ENCODE results near the gene TET3. TPM values are rescaled to one million over a fixed set of nuclear protein-coding genes. Genes with fewer than 3 reads are reported as not detected.

The TET3 gene
- total RNA-seq, 1 donor from 2014 or later = 22.7 TPM

DNA sequence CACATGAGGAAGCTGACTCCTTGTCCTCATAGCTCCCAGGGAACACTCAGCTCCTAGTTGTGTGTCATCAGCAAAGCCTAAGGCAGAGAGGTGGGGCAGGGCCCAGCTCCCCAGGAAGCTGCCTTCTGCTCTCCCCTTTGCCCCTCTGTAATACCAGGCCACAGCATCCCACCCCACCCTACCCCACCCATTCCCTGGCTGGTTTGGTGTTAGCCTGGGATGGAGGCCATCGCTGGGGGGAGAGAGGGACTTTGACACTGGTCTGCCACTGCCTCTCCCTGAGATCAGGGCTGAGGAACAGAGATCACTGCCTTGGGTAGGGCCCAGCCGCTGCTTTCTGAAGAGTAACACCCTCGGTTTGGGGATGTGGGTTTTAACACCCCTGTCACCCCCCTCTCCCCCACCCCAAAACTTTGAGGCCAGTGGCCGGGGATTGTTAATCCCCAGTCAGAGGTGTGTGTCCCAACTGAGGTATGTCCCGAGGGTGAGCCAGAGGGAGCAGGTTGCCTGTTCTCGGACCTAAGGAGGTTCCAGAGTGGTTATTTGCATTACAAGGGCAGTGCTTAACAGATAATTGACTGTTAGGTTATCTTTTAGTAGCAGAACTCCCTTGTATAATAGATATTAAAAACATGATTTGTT, 41.4 kb downstream of the TET3 start:
- TF ChIP-seq, protein P1, sequence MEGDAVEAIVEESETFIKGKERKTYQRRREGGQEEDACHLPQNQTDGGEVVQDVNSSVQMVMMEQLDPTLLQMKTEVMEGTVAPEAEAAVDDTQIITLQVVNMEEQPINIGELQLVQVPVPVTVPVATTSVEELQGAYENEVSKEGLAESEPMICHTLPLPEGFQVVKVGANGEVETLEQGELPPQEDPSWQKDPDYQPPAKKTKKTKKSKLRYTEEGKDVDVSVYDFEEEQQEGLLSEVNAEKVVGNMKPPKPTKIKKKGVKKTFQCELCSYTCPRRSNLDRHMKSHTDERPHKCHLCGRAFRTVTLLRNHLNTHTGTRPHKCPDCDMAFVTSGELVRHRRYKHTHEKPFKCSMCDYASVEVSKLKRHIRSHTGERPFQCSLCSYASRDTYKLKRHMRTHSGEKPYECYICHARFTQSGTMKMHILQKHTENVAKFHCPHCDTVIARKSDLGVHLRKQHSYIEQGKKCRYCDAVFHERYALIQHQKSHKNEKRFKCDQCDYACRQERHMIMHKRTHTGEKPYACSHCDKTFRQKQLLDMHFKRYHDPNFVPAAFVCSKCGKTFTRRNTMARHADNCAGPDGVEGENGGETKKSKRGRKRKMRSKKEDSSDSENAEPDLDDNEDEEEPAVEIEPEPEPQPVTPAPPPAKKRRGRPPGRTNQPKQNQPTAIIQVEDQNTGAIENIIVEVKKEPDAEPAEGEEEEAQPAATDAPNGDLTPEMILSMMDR (IDR thresholded peaks at IDR 0.05) = no peak
- Histone ChIP-seq H3K9me3 (no peaks in the 10 kb centered on the region), H3K4me1 (no peaks in the 10 kb centered on the region), H3K4me3 (no peak overlapping the region), H3K36me3 (no peaks in the 10 kb centered on the region), H3K27ac (no peak overlapping the region), H3K27me3 (no peaks in the 10 kb centered on the region)
- intact Hi-C loops (cut with DNase I) = no loop called here
- peak in 1 of 2 donors; percentile 42 for DNase-seq (ENCODE audit: low spot score in 2 of 2)

DNA sequence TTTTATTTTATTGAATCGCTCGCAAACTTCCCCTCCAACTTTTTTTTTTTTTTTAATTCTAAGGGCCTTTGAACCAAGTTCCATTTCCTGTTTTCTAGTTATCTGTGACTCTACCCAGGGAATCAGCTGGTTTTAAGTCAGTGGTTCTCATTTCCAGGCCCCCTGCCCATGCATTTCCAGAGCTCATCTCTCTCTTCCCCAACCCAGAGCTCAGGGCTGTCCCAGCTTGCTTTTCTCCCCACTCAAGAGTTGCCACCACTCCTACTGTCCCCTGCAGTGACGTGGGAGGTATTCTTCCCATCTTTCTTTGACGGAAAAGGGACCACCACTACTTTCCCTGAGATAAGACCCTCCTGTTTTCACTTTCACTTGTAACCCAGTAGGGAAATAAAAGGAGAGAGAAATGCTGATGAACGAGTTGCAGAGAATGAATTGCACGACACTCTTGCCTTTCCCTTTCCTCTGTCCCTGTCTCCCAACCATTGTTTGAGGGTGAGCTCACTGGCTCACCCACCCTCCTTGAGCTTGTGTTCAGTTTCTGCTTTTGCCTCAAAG, 42.1 kb downstream of the TET3 start:
- no peak overlapping the region for H3K4me3 ChIP-seq
- H3K9me3 ChIP-seq = no peaks in the 10 kb centered on the region
- TF ChIP-seq, protein P1 (IDR thresholded peaks at IDR 0.05) = no peak
- H3K4me1 ChIP-seq = no peaks in the 10 kb centered on the region
- H3K27ac ChIP-seq = no peak overlapping the region
- no peaks in the 10 kb centered on the region for H3K27me3 ChIP-seq
- no peaks in the 10 kb centered on the region for H3K36me3 ChIP-seq
- intact Hi-C loops (cut with DNase I) = no loop called here
- no peak for DNase-seq (ENCODE audit: low spot score in 2 of 2)

DNA sequence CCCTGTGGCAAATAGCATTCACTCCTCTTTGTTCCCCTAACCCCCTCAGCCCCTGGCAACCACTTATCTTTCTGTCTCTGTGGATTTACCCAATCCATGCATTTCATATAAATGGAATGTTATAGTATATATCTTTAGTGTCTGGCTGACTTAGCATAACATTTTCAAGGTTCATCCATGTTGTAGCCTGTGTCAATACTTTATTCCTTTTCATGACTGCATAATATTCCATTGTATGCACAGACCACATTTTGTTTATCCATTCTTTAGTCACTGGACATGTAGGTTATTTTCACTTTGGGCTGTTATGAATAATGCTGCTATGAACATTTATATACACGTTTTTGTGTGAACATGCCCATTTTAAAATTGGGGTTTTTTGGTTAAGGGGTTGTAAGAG, 42.8 kb downstream of the TET3 start:
- no peak for DNase-seq (ENCODE audit: low spot score in 2 of 2)
- no peaks in the 10 kb centered on the region for H3K27me3 ChIP-seq
- H3K4me1 ChIP-seq = peaks cover 0 to under 1% of the 10 kb centered on the region in 2 donors
- no peak overlapping the region for H3K4me3 ChIP-seq
- no peak overlapping the region for H3K27ac ChIP-seq
- no peaks in the 10 kb centered on the region for H3K9me3 ChIP-seq
- TF ChIP-seq, protein P1 (IDR thresholded peaks at IDR 0.05) = no peak
- intact Hi-C loops (cut with DNase I) = no loop called here
- H3K36me3 ChIP-seq = no peaks in the 10 kb centered on the region

DNA sequence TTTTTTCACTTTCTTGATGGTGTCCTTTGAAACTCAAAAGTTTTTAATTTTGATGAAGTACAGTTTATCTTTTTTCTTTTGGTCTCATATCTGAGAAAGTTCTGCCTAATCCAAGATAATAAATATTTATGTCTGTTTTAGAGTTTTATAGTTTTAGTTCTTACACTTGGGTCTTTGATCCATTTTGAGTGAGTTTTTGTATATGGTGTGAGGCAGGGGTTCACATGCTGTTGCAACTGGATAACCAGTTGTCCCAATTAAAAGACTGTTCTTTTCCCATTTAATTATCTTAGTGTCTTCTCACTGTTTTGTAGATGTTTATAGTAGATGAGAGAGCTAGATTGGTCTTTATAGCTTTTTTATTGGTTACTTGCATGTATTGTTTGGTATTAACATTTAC, 43.6 kb downstream of the TET3 start:
- TF ChIP-seq, protein P1 (IDR thresholded peaks at IDR 0.05) = no peak
- Histone ChIP-seq H3K4me3 (no peak overlapping the region), H3K27ac (no peak overlapping the region), H3K27me3 (no peaks in the 10 kb centered on the region), H3K9me3 (no peaks in the 10 kb centered on the region), H3K4me1 (peaks cover 0 to 3% of the 10 kb centered on the region in 2 donors), H3K36me3 (no peaks in the 10 kb centered on the region)
- DNase-seq (ENCODE audit: low spot score in 2 of 2) = no peak
- intact Hi-C loops (cut with DNase I) = no loop called here

DNA sequence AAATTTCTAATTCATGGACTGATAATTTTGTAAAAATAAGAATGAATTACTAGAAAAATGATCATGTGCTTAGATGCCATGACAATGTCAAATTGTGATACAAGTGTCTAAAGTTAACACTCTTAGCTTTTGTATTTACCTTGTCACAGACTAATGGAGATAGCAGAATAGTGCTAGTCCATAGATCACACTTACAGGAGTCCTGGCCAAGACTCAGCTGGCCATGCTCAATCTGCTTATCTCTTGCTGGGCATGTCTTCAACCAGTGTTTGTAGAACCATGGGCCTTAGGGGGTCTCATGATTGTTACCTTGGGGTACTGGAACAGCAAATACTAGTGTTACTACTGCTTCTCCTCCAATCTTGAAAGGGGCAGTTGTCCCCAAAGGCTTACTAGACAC, 44.0 kb downstream of the TET3 start:
- Histone ChIP-seq H3K4me3 (no peak overlapping the region), H3K36me3 (no peaks in the 10 kb centered on the region), H3K27ac (no peak overlapping the region), H3K9me3 (no peaks in the 10 kb centered on the region), H3K4me1 (peaks cover 0 to 3% of the 10 kb centered on the region in 2 donors), H3K27me3 (no peaks in the 10 kb centered on the region)
- TF ChIP-seq, protein P1 (IDR thresholded peaks at IDR 0.05) = no peak
- intact Hi-C loops (cut with DNase I) = no loop called here
- DNase-seq (ENCODE audit: low spot score in 2 of 2) = peak in 1 of 2 donors; percentile 33

Data from ascending aorta (tissue), 2 donors.